IPS-11a (cell line): ENCODE measurements around the gene C11orf71.
A peak's percentile ranks its signal among the peaks of the same experiment; 100 is the strongest.

Source experiments
- H3K4me3 ChIP-seq: one replicate; pipeline ENCODE4 v1.5.1; 2013; ENCODE audit warnings: low read depth, low read length, control low read depth

Gene C11orf71

GRCh38 chr11:114400915-114401223 is 558 bp upstream of the C11orf71 start:
- peak overlapping the region; percentile 95 for H3K4me3 ChIP-seq

- H3K4me3 ChIP-seq, result peak overlapping the region; percentile 95
Measured at GRCh38 chr11:114399490-114400215, 658 bp downstream of the C11orf71 start.

GRCh38 chr11:114398303-114398920 is 1.9 kb downstream of the C11orf71 start:
- no peak overlapping the region for H3K4me3 ChIP-seq

GRCh38 chr11:114397349-114397982 is 2.8 kb downstream of the C11orf71 start:
- H3K4me3 ChIP-seq, result no peak overlapping the region

GRCh38 chr11:114396916-114397315 is 3.4 kb downstream of the C11orf71 start:
- H3K4me3 ChIP-seq, result no peak overlapping the region

- no peak overlapping the region for H3K4me3 ChIP-seq
Measured at GRCh38 chr11:114395736-114396135, 4.6 kb downstream of the C11orf71 start.

- no peak overlapping the region for H3K4me3 ChIP-seq
Measured at GRCh38 chr11:114392735-114393667, 7.3 kb downstream of the C11orf71 start.

GRCh38 chr11:114386545-114386944 is 13.8 kb downstream of the C11orf71 start:
- no peak overlapping the region for H3K4me3 ChIP-seq

- H3K4me3 ChIP-seq, result no peak overlapping the region
Measured at GRCh38 chr11:114386131-114386530, 14.2 kb downstream of the C11orf71 start.

- no peak overlapping the region for H3K4me3 ChIP-seq
Measured at GRCh38 chr11:114384487-114384886, 15.8 kb downstream of the C11orf71 start.

GRCh38 chr11:114382509-114382908 is 17.8 kb downstream of the C11orf71 start:
- no peak overlapping the region for H3K4me3 ChIP-seq

- no peak overlapping the region for H3K4me3 ChIP-seq
Measured at GRCh38 chr11:114379394-114380069, 20.8 kb downstream of the C11orf71 start.

- no peak overlapping the region for H3K4me3 ChIP-seq
Measured at GRCh38 chr11:114377612-114378267, 22.6 kb downstream of the C11orf71 start.

- H3K4me3 ChIP-seq, result no peak overlapping the region
Measured at GRCh38 chr11:114375052-114375451, 25.3 kb downstream of the C11orf71 start.

- H3K4me3 ChIP-seq, result no peak overlapping the region
Measured at GRCh38 chr11:114368918-114369680, 31.2 kb downstream of the C11orf71 start.

GRCh38 chr11:114367244-114367957 is 32.9 kb downstream of the C11orf71 start:
- no peak overlapping the region for H3K4me3 ChIP-seq

GRCh38 chr11:114366331-114367243 is 33.7 kb downstream of the C11orf71 start:
- no peak overlapping the region for H3K4me3 ChIP-seq

GRCh38 chr11:114362958-114363357 is 37.4 kb downstream of the C11orf71 start:
- no peak overlapping the region for H3K4me3 ChIP-seq
